GM23338 (cell line): Measurements from ENCODE around the gene MSH3. TPM values are rescaled to one million over a fixed set of nuclear protein-coding genes. Genes with fewer than 3 reads are reported as not detected.

Experiments used
- ATAC-seq: fragments of 200-7000 bp; cut with Tn5 transposase; 3 replicates; pipeline ENCODE4 v1.9.1; 2020
- DNase-seq: peaks from one replicate; pipeline ENCODE4 v3.0.0-alpha.2; 2015; ENCODE audit warnings: low spot score
- H2AFZ ChIP-seq: fragments of 200-600 bp; sonication (generic); 2 replicates; pipeline ENCODE4 v1.8.0; 2016; ENCODE audit warnings: antibody characterized with exemption, mild to moderate bottlenecking, moderate library complexity
- H3F3A ChIP-seq: fragments of 200-600 bp; sonication (generic); replicated peaks from 2 replicates; pipeline ENCODE4 v1.8.0; 2017; ENCODE audit warnings: antibody characterized with exemption, mixed run types, low read depth
- H3K27ac ChIP-seq: fragments of 200-600 bp; sonication (generic); 2 replicates; pipeline ENCODE4 v1.6.1; 2016; ENCODE audit warnings: low read depth
- H3K27me3 ChIP-seq: fragments of 200-600 bp; sonication (generic); 2 replicates; pipeline ENCODE4 v1.8.0; 2016; ENCODE audit warnings: mild to moderate bottlenecking, mixed run types, moderate library complexity; ENCODE audit not compliant: insufficient read depth
- H3K36me3 ChIP-seq: fragments of 200-600 bp; sonication (generic); 2 replicates; pipeline ENCODE4 v1.8.0; 2016; ENCODE audit warnings: mild to moderate bottlenecking; ENCODE audit not compliant: insufficient read depth
- H3K4me1 ChIP-seq: fragments of 200-600 bp; sonication (generic); 2 replicates; pipeline ENCODE4 v1.8.0; 2016; ENCODE audit warnings: mild to moderate bottlenecking, moderate library complexity; ENCODE audit not compliant: insufficient read depth
- H3K4me2 ChIP-seq: fragments of 200-600 bp; sonication (generic); 2 replicates; pipeline ENCODE4 v1.7.1; 2017; ENCODE audit warnings: mixed run types
- H3K4me3 ChIP-seq: fragments of 200-600 bp; sonication (generic); 2 replicates; pipeline ENCODE4 v1.6.1; 2016; ENCODE audit warnings: mixed run types
- H3K79me2 ChIP-seq: fragments of 200-600 bp; sonication (generic); replicated peaks from 2 replicates; pipeline ENCODE4 v1.8.0; 2017; ENCODE audit warnings: mild to moderate bottlenecking; ENCODE audit not compliant: insufficient read depth
- H3K9me2 ChIP-seq: fragments of 200-600 bp; sonication (generic); 2 replicates; pipeline ENCODE4 v1.8.0; 2017; ENCODE audit not compliant: insufficient read depth
- H4K20me1 ChIP-seq: fragments of 200-600 bp; sonication (generic); replicated peaks from 2 replicates; pipeline ENCODE4 v1.8.0; 2017; ENCODE audit warnings: mild to moderate bottlenecking; ENCODE audit not compliant: insufficient read depth
- H3K27ac Mint-ChIP-seq: 2 replicates; pipeline ENCODE4 v1.8.0; 2020; ENCODE audit warnings: inconsistent platforms, mild to moderate bottlenecking, moderate library complexity, mixed read lengths
- H3K27me3 Mint-ChIP-seq: 3 replicates; pipeline ENCODE4 v1.8.0; 2022; ENCODE audit warnings: low read depth, mild to moderate bottlenecking, moderate library complexity, mixed read lengths, inconsistent platforms; ENCODE audit not compliant: insufficient read depth, poor library complexity
- H3K36me3 Mint-ChIP-seq: 3 replicates; pipeline ENCODE4 v1.8.0; 2021; ENCODE audit warnings: low read depth, mild to moderate bottlenecking, inconsistent platforms, moderate library complexity, mixed read lengths
- H3K4me1 Mint-ChIP-seq: 3 replicates; pipeline ENCODE4 v1.8.0; 2020; ENCODE audit warnings: mild to moderate bottlenecking, inconsistent platforms, mixed read lengths
- H3K4me3 Mint-ChIP-seq: 3 replicates; pipeline ENCODE4 v1.8.0; 2021; ENCODE audit warnings: moderate library complexity, mild to moderate bottlenecking, inconsistent platforms, mixed read lengths
- H3K9me3 Mint-ChIP-seq: 3 replicates; pipeline ENCODE4 v1.8.0; 2020; ENCODE audit warnings: moderate library complexity, mild to moderate bottlenecking, inconsistent platforms, mixed read lengths
- CTCF ChIP-seq, 2 experiments: fragments of 200-600 bp in 1 of 2; sonication (generic) in 1 of 2; conservative IDR thresholded peaks; 2 replicates each; pipeline versions ENCODE4 v1.5.1 to v1.6.1; 2016 to 2017; ENCODE audit warnings: antibody characterized with exemption in 2 of 2, low read depth in 2 of 2, mild to moderate bottlenecking in 2 of 2, moderate library complexity in 1 of 2
- ETS1 ChIP-seq: IDR thresholded peaks from 2 replicates; pipeline ENCODE4 v1.6.1; 2016; ENCODE audit warnings: antibody characterized with exemption
- EZH2phosphoT487 ChIP-seq: fragments of 200-600 bp; sonication (generic); IDR thresholded peaks from one replicate; pipeline ENCODE4 v1.8.1; 2018; ENCODE audit warnings: antibody characterized with exemption; ENCODE audit not compliant: unreplicated experiment
- JUNB ChIP-seq: IDR thresholded peaks from one replicate; pipeline ENCODE4 v1.6.1; 2016; ENCODE audit warnings: antibody characterized with exemption; ENCODE audit not compliant: unreplicated experiment
- NANOG ChIP-seq: IDR thresholded peaks from 2 replicates; pipeline ENCODE4 v1.6.1; 2016; ENCODE audit warnings: antibody characterized with exemption, borderline replicate concordance
- POLR2AphosphoS5 ChIP-seq: IDR thresholded peaks from 2 replicates; pipeline ENCODE4 v1.6.1; 2016; ENCODE audit warnings: antibody characterized with exemption, low read depth
- REST ChIP-seq: IDR thresholded peaks from one replicate; pipeline ENCODE4 v1.6.1; 2018; ENCODE audit warnings: antibody characterized with exemption; ENCODE audit not compliant: unreplicated experiment
- ZNF114 ChIP-seq: fragments of 250-450 bp; sonication (Bioruptor Pico); IDR thresholded peaks from 2 replicates; pipeline ENCODE4 v1.5.0; 2020; ENCODE audit warnings: mild to moderate bottlenecking, moderate library complexity
- ZNF462 ChIP-seq: fragments of 250-450 bp; sonication (Bioruptor Pico); IDR thresholded peaks from 2 replicates; pipeline ENCODE4 v1.5.0; 2020; ENCODE audit warnings: mild to moderate bottlenecking, moderate library complexity
- polyA plus RNA-seq: library from polyadenylated mRNA; unstranded; fragments of >200 nt; fragmentation: Nextera tagmentation; extraction: Ambion mirVana; gene quantifications from 2 replicates; pipeline ENCODE4 v1.2.1, GENCODE V29; 2016
- total RNA-seq: library from RNA; depleted of rRNA; stranded (reverse); fragments of >200 nt; shearing (Covaris generic); gene quantifications from 2 replicates; pipeline ENCODE4 v1.2.3, GENCODE V29; 2014

The MSH3 gene
- total and polyA plus RNA-seq, 2 experiments from 2014 or later: 13.3 to 16.6 TPM

GRCh38 chr5:80820685-80821084 is 166.2 kb downstream of the MSH3 start (continued):
- TF ChIP-seq EZH2phosphoT487 (no peak), REST (no peak), ETS1 (no peak), JUNB (no peak)

- Mint-ChIP-seq H3K4me3 (no peak overlapping the region), H3K36me3 (peaks cover 50% of the 10 kb centered on the region), H3K27me3 (no peaks in the 10 kb centered on the region), H3K4me1 (peaks cover 5% of the 10 kb centered on the region; the same call in 2 of the 3 replicates), H3K27ac (no peak overlapping the region), H3K9me3 (peaks cover 20% of the 10 kb centered on the region)
- Histone ChIP-seq H3K9me2 (no peaks in the 10 kb centered on the region), H3K27me3 (no peaks in the 10 kb centered on the region), H2AFZ (no peak overlapping the region), H4K20me1 (no peaks in the 10 kb centered on the region), H3K36me3 (no peaks in the 10 kb centered on the region), H3K79me2 (no peaks in the 10 kb centered on the region), H3F3A (no peaks in the 10 kb centered on the region), H3K27ac (no peak overlapping the region), H3K4me1 (no peaks in the 10 kb centered on the region; the same call in 1 of the 2 replicates), H3K4me2 (no peak overlapping the region), H3K4me3 (no peak overlapping the region)
- no peak for ATAC-seq
- DNase-seq: no peak
- TF ChIP-seq REST: no peak
- no peak for TF ChIP-seq JUNB
- no peak for TF ChIP-seq NANOG
- no peak for TF ChIP-seq CTCF (conservative IDR thresholded peaks at IDR 0.05; ENCODE audit: low read depth in 2 of 2)
- no peak for TF ChIP-seq ZNF462 (CRISPR knock-in tag)
- TF ChIP-seq ZNF114: no peak
- TF ChIP-seq POLR2AphosphoS5: no peak
Measured at GRCh38 chr5:80822640-80823039, 168.2 kb downstream of the MSH3 start.
